DOHH2 (cell line): ENCODE results near the gene C9orf85.

Experiments
- H3F3A ChIP-seq: fragments of 200-600 bp; sonication (generic), shearing (Covaris generic); 2 replicates; pipeline ENCODE4 v1.6.0; 2016; ENCODE audit warnings: antibody characterized with exemption, mild to moderate bottlenecking; ENCODE audit not compliant: control insufficient read depth, insufficient read depth
- H3K27ac ChIP-seq: fragments of 200-600 bp; sonication (generic); 2 replicates; pipeline ENCODE4 v1.5.1; 2014; ENCODE audit warnings: low read depth, mild to moderate bottlenecking, low read length, moderate library complexity
- H3K27me3 ChIP-seq: fragments of 200-600 bp; sonication (generic); 2 replicates; pipeline ENCODE4 v1.6.1; 2014; ENCODE audit warnings: mild to moderate bottlenecking, low read length, mixed read lengths; ENCODE audit not compliant: control insufficient read depth
- H3K36me3 ChIP-seq: fragments of 200-600 bp; sonication (generic); 2 replicates; pipeline ENCODE4 v1.6.1; 2014; ENCODE audit warnings: mild to moderate bottlenecking, low read length, moderate library complexity, mixed read lengths; ENCODE audit not compliant: control insufficient read depth
- H3K4me1 ChIP-seq: fragments of 200-600 bp; sonication (generic); 2 replicates; pipeline ENCODE4 v1.6.1; 2014; ENCODE audit warnings: mild to moderate bottlenecking, low read length, mixed read lengths; ENCODE audit not compliant: control insufficient read depth
- H3K4me2 ChIP-seq: fragments of 200-600 bp; sonication (generic); 2 replicates; pipeline ENCODE4 v1.6.0; 2014; ENCODE audit warnings: mild to moderate bottlenecking, low read length, moderate library complexity
- H3K4me3 ChIP-seq: fragments of 200-600 bp; sonication (generic); 2 replicates; pipeline ENCODE4 v1.5.1; 2014; ENCODE audit warnings: mild to moderate bottlenecking, low read length, mixed read lengths
- H3K79me2 ChIP-seq: fragments of 200-600 bp; sonication (generic); 2 replicates; pipeline ENCODE4 v1.6.1; 2014; ENCODE audit warnings: mild to moderate bottlenecking, low read length, mixed read lengths; ENCODE audit not compliant: control insufficient read depth
- H3K9me2 ChIP-seq: fragments of 200-600 bp; sonication (generic); replicated peaks from 2 replicates; pipeline ENCODE4 v1.6.1; 2014; ENCODE audit warnings: mild to moderate bottlenecking, low read length, mixed read lengths; ENCODE audit not compliant: control insufficient read depth
- H3K9me3 ChIP-seq: fragments of 200-600 bp; sonication (generic); 2 replicates; pipeline ENCODE4 v1.6.1; 2014; ENCODE audit warnings: antibody characterized with exemption, low read length, mixed read lengths; ENCODE audit not compliant: control insufficient read depth, insufficient read depth
- H4K20me1 ChIP-seq: fragments of 200-600 bp; sonication (generic); 2 replicates; pipeline ENCODE4 v1.6.0; 2014; ENCODE audit warnings: low read depth, mild to moderate bottlenecking, antibody characterized with exemption, low read length, moderate library complexity; ENCODE audit not compliant: control insufficient read depth, insufficient read depth
- CTCF ChIP-seq: fragments of 200-600 bp; sonication (generic); IDR thresholded peaks from one replicate; pipeline ENCODE4 v1.5.1; 2014; ENCODE audit warnings: antibody characterized with exemption, mild to moderate bottlenecking, low read depth, low read length; ENCODE audit not compliant: poor library complexity, severe bottlenecking
- EZH2phosphoT487 ChIP-seq: fragments of 200-600 bp; sonication (generic); IDR thresholded peaks from 2 replicates; pipeline ENCODE4 v1.6.1; 2017; ENCODE audit warnings: borderline replicate concordance, mild to moderate bottlenecking, antibody characterized with exemption, low read length, moderate library complexity, mixed read lengths

Gene C9orf85

GRCh38 chr9:71901695-71902597 lies 9.5 kb upstream of the C9orf85 start:
- Histone ChIP-seq H3K79me2 (peaks cover 100% of the 10 kb centered on the region), H4K20me1 (peaks cover 4% of the 10 kb centered on the region; the same call in 1 of the 2 replicates), H3K9me2 (no peaks in the 10 kb centered on the region), H3K4me3 (peak overlapping the region; percentile 61), H3K4me1 (peaks cover 98% of the 10 kb centered on the region), H3K36me3 (peaks cover 42% of the 10 kb centered on the region), H3K9me3 (no peaks in the 10 kb centered on the region), H3K27me3 (no peaks in the 10 kb centered on the region), H3F3A (peaks cover 33% of the 10 kb centered on the region), H3K27ac (peak overlapping the region; percentile 91), H3K4me2 (peak overlapping the region; percentile 64)
- peak; percentile 60 for TF ChIP-seq CTCF
- no peak for TF ChIP-seq EZH2phosphoT487

GRCh38 chr9:71904076-71904475 lies 7.4 kb upstream of the C9orf85 start:
- H3K4me1 ChIP-seq = peaks cover 98% of the 10 kb centered on the region
- peaks cover 17% of the 10 kb centered on the region; the same call in 1 of the 2 replicates for H4K20me1 ChIP-seq
- peaks cover 50% of the 10 kb centered on the region for H3K36me3 ChIP-seq
- TF ChIP-seq EZH2phosphoT487 (no peak), CTCF (no peak)
- peaks cover 100% of the 10 kb centered on the region for H3K79me2 ChIP-seq
- peak overlapping the region; percentile 61 for H3K4me3 ChIP-seq
- no peaks in the 10 kb centered on the region for H3K27me3 ChIP-seq
- no peaks in the 10 kb centered on the region for H3K9me2 ChIP-seq
- H3F3A ChIP-seq = peaks cover 30% of the 10 kb centered on the region
- peak overlapping the region; percentile 91 for H3K27ac ChIP-seq
- no peaks in the 10 kb centered on the region for H3K9me3 ChIP-seq
- H3K4me2 ChIP-seq = peak overlapping the region; percentile 64

- peaks cover 96% of the 10 kb centered on the region for H3K79me2 ChIP-seq
- no peaks in the 10 kb centered on the region for H3K9me3 ChIP-seq
- peaks cover 16% of the 10 kb centered on the region for H3F3A ChIP-seq
- peak overlapping the region; percentile 84 for H3K4me2 ChIP-seq
- TF ChIP-seq CTCF (no peak), EZH2phosphoT487 (no peak)
- H3K4me3 ChIP-seq = peak overlapping the region; percentile 84
- peak overlapping the region; percentile 63; the same call in 1 of the 2 replicates for H3K27ac ChIP-seq
- H3K27me3 ChIP-seq = no peaks in the 10 kb centered on the region
- H3K4me1 ChIP-seq = peaks cover 68% of the 10 kb centered on the region
- peaks cover 39% of the 10 kb centered on the region; the same call in 1 of the 2 replicates for H4K20me1 ChIP-seq
- H3K9me2 ChIP-seq = no peaks in the 10 kb centered on the region
- H3K36me3 ChIP-seq = peaks cover 49% of the 10 kb centered on the region
These were observed 2.6 kb upstream of the C9orf85 start for GRCh38 chr9:71908825-71909224.
